H9 (cell line): ENCODE data around the gene SLC37A4. TPM values are rescaled to one million over a fixed set of nuclear protein-coding genes. Genes with fewer than 3 reads are reported as not detected.

Experiments used
- DNase-seq: peaks from one replicate; pipeline ENCODE4 v3.0.0-alpha.2; 2017
- H2AFZ ChIP-seq: one replicate; pipeline ENCODE4 v1.6.1; 2013; ENCODE audit warnings: mild to moderate bottlenecking, low read length, control low read depth, moderate library complexity
- H2AK5ac ChIP-seq: 2 replicates; pipeline ENCODE4 v1.6.1; 2013; ENCODE audit warnings: low read length, control low read depth, mixed read lengths; ENCODE audit not compliant: insufficient read length
- H2BK120ac ChIP-seq: one replicate; pipeline ENCODE4 v1.6.1; 2013; ENCODE audit warnings: low read depth, mild to moderate bottlenecking, low read length, control low read depth, inconsistent platforms; ENCODE audit not compliant: poor library complexity, severe bottlenecking
- H2BK12ac ChIP-seq: 2 replicates; pipeline ENCODE4 v1.6.1; 2013; ENCODE audit warnings: low read length, control low read depth, mixed read lengths, low read depth; ENCODE audit not compliant: insufficient read length
- H2BK15ac ChIP-seq: 2 replicates; pipeline ENCODE4 v1.6.1; 2013; ENCODE audit warnings: low read depth, low read length, control low read depth
- H2BK20ac ChIP-seq: one replicate; pipeline ENCODE4 v1.6.1; 2013; ENCODE audit warnings: low read depth, mild to moderate bottlenecking, low read length, control low read depth, inconsistent platforms; ENCODE audit not compliant: poor library complexity, severe bottlenecking
- H2BK5ac ChIP-seq: 2 replicates; pipeline ENCODE4 v1.6.1; 2013; ENCODE audit warnings: low read length, control low read depth, mixed read lengths; ENCODE audit not compliant: insufficient read length
- H3K14ac ChIP-seq: 2 replicates; pipeline ENCODE4 v1.6.1; 2013; ENCODE audit warnings: low read length, control low read depth; ENCODE audit not compliant: insufficient read depth
- H3K18ac ChIP-seq: 2 replicates; pipeline ENCODE4 v1.6.1; 2013; ENCODE audit warnings: low read depth, mild to moderate bottlenecking, mixed read lengths, low read length, control low read depth; ENCODE audit not compliant: insufficient read length
- H3K23ac ChIP-seq: 2 replicates; pipeline ENCODE4 v1.6.1; 2013; ENCODE audit warnings: low read length, control low read depth, mixed read lengths, low read depth; ENCODE audit not compliant: insufficient read length
- H3K23me2 ChIP-seq: 2 replicates; pipeline ENCODE4 v1.6.1; 2013; ENCODE audit warnings: low read depth, mild to moderate bottlenecking, mixed read lengths, low read length, control low read depth; ENCODE audit not compliant: insufficient read length, poor library complexity, severe bottlenecking
- H3K27ac ChIP-seq: 2 replicates; pipeline ENCODE4 v1.5.1; 2013; ENCODE audit warnings: low read length, control low read depth, mixed read lengths, low read depth; ENCODE audit not compliant: insufficient read length
- H3K27me3 ChIP-seq: 2 replicates; pipeline ENCODE4 v1.6.1; 2013; ENCODE audit warnings: low read length, control low read depth, inconsistent platforms; ENCODE audit not compliant: insufficient read depth
- H3K4ac ChIP-seq: 2 replicates; pipeline ENCODE4 v1.6.1; 2013; ENCODE audit warnings: low read depth, mild to moderate bottlenecking, control low read depth, inconsistent platforms, low read length, moderate library complexity
- H3K4me1 ChIP-seq: 2 replicates; pipeline ENCODE4 v1.6.1; 2013; ENCODE audit warnings: low read length, control low read depth, inconsistent platforms; ENCODE audit not compliant: insufficient read depth
- H3K4me2 ChIP-seq: 2 replicates; pipeline ENCODE4 v1.6.1; 2013; ENCODE audit warnings: low read length, control low read depth, mixed read lengths; ENCODE audit not compliant: insufficient read length, insufficient read depth
- H3K56ac ChIP-seq: 2 replicates; pipeline ENCODE4 v1.6.1; 2013; ENCODE audit warnings: low read depth, mild to moderate bottlenecking, mixed read lengths, low read length, control low read depth; ENCODE audit not compliant: insufficient read length
- H3K79me1 ChIP-seq: 2 replicates; pipeline ENCODE4 v1.6.1; 2013; ENCODE audit warnings: low read depth, mild to moderate bottlenecking, moderate library complexity, low read length, control low read depth, inconsistent platforms; ENCODE audit not compliant: insufficient read depth, poor library complexity, severe bottlenecking
- H3K79me2 ChIP-seq: 2 replicates; pipeline ENCODE4 v1.6.1; 2013; ENCODE audit warnings: low read length, control low read depth, inconsistent platforms; ENCODE audit not compliant: insufficient read depth
- H3K9ac ChIP-seq: 2 replicates; pipeline ENCODE4 v1.6.1; 2013; ENCODE audit warnings: low read length, control low read depth, mixed read lengths; ENCODE audit not compliant: insufficient read length; ENCODE audit errors: extremely low read depth
- H3K9me3 ChIP-seq: one replicate; pipeline ENCODE4 v1.6.1; 2013; ENCODE audit warnings: low read depth, low read length, inconsistent platforms; ENCODE audit not compliant: control insufficient read depth
- H3T11ph ChIP-seq: one replicate; pipeline ENCODE4 v1.6.1; 2013; ENCODE audit warnings: mild to moderate bottlenecking, low read length, control low read depth, inconsistent platforms
- H4K20me1 ChIP-seq: one replicate; pipeline ENCODE4 v1.6.1; 2013; ENCODE audit not compliant: control insufficient read depth, insufficient read length, insufficient read depth
- H4K5ac ChIP-seq: 2 replicates; pipeline ENCODE4 v1.6.1; 2013; ENCODE audit warnings: low read depth, mild to moderate bottlenecking, mixed read lengths, low read length, control low read depth; ENCODE audit not compliant: insufficient read length
- H4K8ac ChIP-seq: replicated peaks from 2 replicates; pipeline ENCODE4 v1.6.1; 2013; ENCODE audit warnings: low read length, control low read depth, mixed read lengths, low read depth; ENCODE audit not compliant: insufficient read length
- H4K91ac ChIP-seq: 2 replicates; pipeline ENCODE4 v1.6.1; 2013; ENCODE audit warnings: low read depth, mild to moderate bottlenecking, moderate library complexity, mixed read lengths, low read length, control low read depth; ENCODE audit not compliant: insufficient read length
- H3K27ac Mint-ChIP-seq, 3 experiments: 2 replicates in 2 of 3; 3 replicates in 1 of 3; pipeline ENCODE4 v1.8.0; 2020 to 2021; ENCODE audit warnings: mixed read lengths in 3 of 3, mild to moderate bottlenecking in 1 of 3, moderate library complexity in 1 of 3
- H3K27me3 Mint-ChIP-seq: 2 replicates; pipeline ENCODE4 v1.8.0; 2021; ENCODE audit warnings: low read depth, mild to moderate bottlenecking, moderate library complexity, mixed read lengths
- H3K36me3 Mint-ChIP-seq, 3 experiments: 2 replicates in 2 of 3; 3 replicates in 1 of 3; pipeline ENCODE4 v1.8.0; 2020 to 2021; ENCODE audit warnings: low read depth in 3 of 3, mixed read lengths in 3 of 3; ENCODE audit not compliant: insufficient read depth in 1 of 3
- H3K4me1 Mint-ChIP-seq, 2 experiments: 2 replicates each; pipeline ENCODE4 v1.8.0; 2020; ENCODE audit warnings: mixed read lengths in 2 of 2
- H3K4me3 Mint-ChIP-seq, 2 experiments: 2 replicates in 1 of 2; 3 replicates in 1 of 2; pipeline ENCODE4 v1.8.0; 2020 to 2021; ENCODE audit warnings: mild to moderate bottlenecking in 2 of 2, mixed read lengths in 2 of 2, moderate library complexity in 1 of 2
- H3K9me3 Mint-ChIP-seq, 2 experiments: 2 replicates in 1 of 2; 3 replicates in 1 of 2; pipeline ENCODE4 v1.8.0; 2020; ENCODE audit warnings: mild to moderate bottlenecking in 2 of 2, mixed read lengths in 2 of 2, moderate library complexity in 1 of 2
- CTCF ChIP-seq: fragments of 200-600 bp; sonication (generic); conservative IDR thresholded peaks from 3 replicates; pipeline ENCODE4 v1.8.0; 2021; ENCODE audit warnings: antibody characterized with exemption, mild to moderate bottlenecking
- WGBS: extraction: QIAGEN DNeasy Blood & Tissue Kit; methylation state at CpG from one replicate; pipeline ENCODE4 v1.1.7; 2013; ENCODE audit warnings: missing lambda C conversion rate, low lambda C conversion rate, mixed read lengths; ENCODE audit not compliant: insufficient read length; ENCODE audit errors: extremely low coverage; 5-methylcytosine and 5-hydroxymethylcytosine counted together
- total RNA-seq: library from RNA; stranded (reverse); gene quantifications from 2 replicates; pipeline ENCODE4 v1.2.1, GENCODE V29; 2021

SLC37A4 gene
- total RNA-seq, 1 experiment from 2014 or later: 41.0 TPM

- no peak overlapping the region for H3K4me2 ChIP-seq
- no peaks in the 10 kb centered on the region for H3K79me1 ChIP-seq
- no peak overlapping the region for H2BK12ac ChIP-seq
- H3T11ph ChIP-seq: no peak overlapping the region
- no peak for DNase-seq
- no peak overlapping the region for H2BK5ac ChIP-seq
- no peak for TF ChIP-seq CTCF
- H2AK5ac ChIP-seq: no peak overlapping the region
- no peak overlapping the region for H2AFZ ChIP-seq
- H3K9me3 ChIP-seq: no peaks in the 10 kb centered on the region
- no peak overlapping the region for H3K14ac ChIP-seq
- peak overlapping the region in 2 of 3 experiments; percentile 44 to 51; a peak in 1 of 7 replicates for H3K27ac Mint-ChIP-seq
- no peaks in the 10 kb centered on the region for H3K4me1 ChIP-seq
- no peak overlapping the region for H2BK120ac ChIP-seq
- H4K8ac ChIP-seq: no peak overlapping the region
- H3K9ac ChIP-seq: no peak overlapping the region
- no peak overlapping the region for H2BK20ac ChIP-seq
- no peak overlapping the region for H3K4me3 Mint-ChIP-seq
- no peak overlapping the region for H3K27ac ChIP-seq
- H3K27me3 Mint-ChIP-seq: no peaks in the 10 kb centered on the region
- H3K23me2 ChIP-seq: peaks cover 11% of the 10 kb centered on the region
- no peak overlapping the region for H3K23ac ChIP-seq
- no peak overlapping the region for H4K5ac ChIP-seq
- H3K4ac ChIP-seq: no peak overlapping the region
- no peak overlapping the region for H3K56ac ChIP-seq
- peaks cover 28 to 73% (median 55%) of the 10 kb centered on the region in 3 experiments for H3K36me3 Mint-ChIP-seq
- H4K91ac ChIP-seq: no peak overlapping the region
- no peak overlapping the region for H2BK15ac ChIP-seq
- no peaks in the 10 kb centered on the region for H3K9me3 Mint-ChIP-seq
- no peaks in the 10 kb centered on the region for H4K20me1 ChIP-seq
- WGBS: no CpG with 5 or more reads among the region's 1 CpG
- no peak overlapping the region for H3K18ac ChIP-seq
- no peaks in the 10 kb centered on the region; the same call in 1 of the 2 replicates for H3K79me2 ChIP-seq
- H3K4me1 Mint-ChIP-seq: peaks cover 17 to 18% of the 10 kb centered on the region in 2 experiments
- H3K27me3 ChIP-seq: no peaks in the 10 kb centered on the region
These were observed 29.8 kb downstream of the SLC37A4 start for GRCh38 chr11:119000906-119001305.
